ENCODE measurements around the gene BSN. TPM values are rescaled to one million over a fixed set of nuclear protein-coding genes. Genes with fewer than 3 reads are reported as not detected.
"Not testable (repeated sequence)": the region's sequence is repeated elsewhere in the genome, so short reads cannot be mapped to it uniquely, and the experiment has no call there.

The BSN gene
- total RNA-seq, 4 donors from 2014 or later, result 0.04 to 0.59 (median 0.15) TPM

GRCh38 chr3:49567406-49567805, 13.1 kb downstream of the BSN start:
- no peak overlapping the region for H3K4me3 ChIP-seq
- no peak for DNase-seq (ENCODE audit: low spot score in 2 of 2)
- no peak overlapping the region for H3K27ac ChIP-seq
- H3K9me3 ChIP-seq, result no peaks in the 10 kb centered on the region
- H3K4me1 ChIP-seq, result no peaks in the 10 kb centered on the region
- TF ChIP-seq EP300 (IDR thresholded peaks at IDR 0.05) (no peak), POLR2A (IDR thresholded peaks at IDR 0.05) (no peak), CTCF (IDR thresholded peaks at IDR 0.05) (no peak), POLR2AphosphoS5 (IDR thresholded peaks at IDR 0.05) (no peak)
- 26% methylated on average over 2 of the region's 2 CpGs for WGBS
- no peaks in the 10 kb centered on the region for H3K36me3 ChIP-seq
- no peaks in the 10 kb centered on the region for H3K27me3 ChIP-seq

GRCh38 chr3:49568965-49569364, 14.7 kb downstream of the BSN start:
- no peaks in the 10 kb centered on the region for H3K27me3 ChIP-seq
- TF ChIP-seq CTCF (IDR thresholded peaks at IDR 0.05) (no peak), POLR2AphosphoS5 (IDR thresholded peaks at IDR 0.05) (no peak), POLR2A (IDR thresholded peaks at IDR 0.05) (no peak), EP300 (IDR thresholded peaks at IDR 0.05) (no peak)
- H3K36me3 ChIP-seq, result no peaks in the 10 kb centered on the region
- no peaks in the 10 kb centered on the region for H3K4me1 ChIP-seq
- no peak for DNase-seq (ENCODE audit: low spot score in 2 of 2)
- H3K27ac ChIP-seq, result no peak overlapping the region
- H3K4me3 ChIP-seq, result no peak overlapping the region
- H3K9me3 ChIP-seq, result no peaks in the 10 kb centered on the region

- TF ChIP-seq POLR2A (IDR thresholded peaks at IDR 0.05) (no peak), CTCF (IDR thresholded peaks at IDR 0.05) (no peak), POLR2AphosphoS5 (IDR thresholded peaks at IDR 0.05) (no peak), EP300 (IDR thresholded peaks at IDR 0.05) (no peak)
- DNase-seq (ENCODE audit: low spot score in 2 of 2), result no peak
- 68% methylated on average over 4 of the region's 6 CpGs for WGBS
- Histone ChIP-seq H3K36me3 (no peaks in the 10 kb centered on the region), H3K9me3 (no peaks in the 10 kb centered on the region), H3K27me3 (no peaks in the 10 kb centered on the region), H3K27ac (no peak overlapping the region), H3K4me3 (no peak overlapping the region), H3K4me1 (no peaks in the 10 kb centered on the region)
These were observed 15.9 kb downstream of the BSN start for GRCh38 chr3:49570028-49570654.

GRCh38 chr3:49582177-49582576, 27.9 kb downstream of the BSN start:
- Histone ChIP-seq H3K4me1 (no peaks in the 10 kb centered on the region), H3K36me3 (no peaks in the 10 kb centered on the region), H3K4me3 (no peak overlapping the region), H3K27me3 (no peaks in the 10 kb centered on the region), H3K27ac (no peak overlapping the region), H3K9me3 (no peaks in the 10 kb centered on the region)
- TF ChIP-seq POLR2AphosphoS5 (IDR thresholded peaks at IDR 0.05), result no peak
- no peak for TF ChIP-seq POLR2A (IDR thresholded peaks at IDR 0.05)
- no peak for TF ChIP-seq EP300 (IDR thresholded peaks at IDR 0.05)
- TF ChIP-seq CTCF (IDR thresholded peaks at IDR 0.05), result no peak
- DNase-seq (ENCODE audit: low spot score in 2 of 2), result no peak

GRCh38 chr3:49585261-49585755, 31.0 kb downstream of the BSN start:
- H3K27me3 ChIP-seq; H3K36me3 ChIP-seq; H3K4me1 ChIP-seq; H3K27ac ChIP-seq; DNase-seq (ENCODE audit: low spot score in 2 of 2); H3K9me3 ChIP-seq; H3K4me3 ChIP-seq: not testable (repeated sequence)
- WGBS, result 90% methylated on average over 20 of the region's 20 CpGs

- H3K4me1 ChIP-seq, result no peaks in the 10 kb centered on the region
- no peaks in the 10 kb centered on the region for H3K27me3 ChIP-seq
- H3K27ac ChIP-seq, result no peak overlapping the region
- 71% methylated on average over 3 of the region's 3 CpGs for whole genome bisulfite sequencing
- no peak overlapping the region for H3K4me3 ChIP-seq
- no peaks in the 10 kb centered on the region for H3K36me3 ChIP-seq
- TF ChIP-seq POLR2AphosphoS5 (IDR thresholded peaks at IDR 0.05), result no peak
- no peak for TF ChIP-seq EP300 (IDR thresholded peaks at IDR 0.05)
- H3K9me3 ChIP-seq, result no peaks in the 10 kb centered on the region
- no peak for DNase-seq (ENCODE audit: low spot score in 2 of 2)
These were observed 37.3 kb downstream of the BSN start for GRCh38 chr3:49591615-49592014.

Measured in suprapubic skin (tissue), 4 donors.